K562 (cell line): Measurements from ENCODE around the gene RNH1. TPM values are rescaled to one million over a fixed set of nuclear protein-coding genes. Genes with fewer than 3 reads are reported as not detected.
A peak's percentile ranks its signal among the peaks of the same experiment; 100 is the strongest.

Source experiments
- CXXC5 ChIP-seq: fragments of 250-450 bp; sonication (Bioruptor Pico); IDR thresholded peaks from 2 replicates; pipeline ENCODE4 v1.8.0; 2022; ENCODE audit warnings: inconsistent platforms, mild to moderate bottlenecking, moderate library complexity
- E2F6 ChIP-seq, 2 experiments: IDR thresholded peaks; 2 replicates each; pipeline ENCODE4 v1.6.1; 2011; ENCODE audit warnings: borderline replicate concordance in 1 of 2, control low read depth in 1 of 2, low read depth in 1 of 2, low read length in 1 of 2, mild to moderate bottlenecking in 1 of 2, mixed read lengths in 1 of 2, moderate library complexity in 1 of 2; ENCODE audit not compliant: insufficient read depth in 1 of 2, insufficient read length in 1 of 2, poor library complexity in 1 of 2, severe bottlenecking in 1 of 2; ENCODE audit errors: extremely low read depth in 1 of 2
- ETV5 ChIP-seq: sonication (generic); formaldehyde crosslinking; IDR thresholded peaks from 2 replicates; pipeline ENCODE4 v1.4.0; 2020; ENCODE audit warnings: low read depth, mild to moderate bottlenecking, missing genetic modification reagents
- GMEB1 ChIP-seq: fragments of 250-450 bp; sonication (Bioruptor Pico); IDR thresholded peaks from 2 replicates; pipeline ENCODE4 v1.4.0; 2020; ENCODE audit warnings: mild to moderate bottlenecking
- NFIC ChIP-seq: fragments of 450-650 bp; IDR thresholded peaks from 2 replicates; pipeline ENCODE4 v1.6.1; 2017; ENCODE audit warnings: mild to moderate bottlenecking, inconsistent platforms
- POLR2AphosphoS2 ChIP-seq: IDR thresholded peaks from 2 replicates; pipeline ENCODE4 v1.6.1; 2012; ENCODE audit warnings: low read length, improper control_type of control experiment
- PRDM10 ChIP-seq: fragments of 450-650 bp; IDR thresholded peaks from 2 replicates; pipeline ENCODE4 v1.6.1; 2018; ENCODE audit not compliant: partially characterized antibody
- PREB ChIP-seq: sonication (generic); formaldehyde crosslinking; IDR thresholded peaks from 2 replicates; pipeline ENCODE4 v1.8.1; 2023; ENCODE audit warnings: mild to moderate bottlenecking, missing genetic modification reagents
- RBFOX2 ChIP-seq: fragments of 200-400 bp; formaldehyde crosslinking; IDR thresholded peaks from 2 replicates; pipeline ENCODE4 v1.6.1; 2017; ENCODE audit warnings: low read depth, mild to moderate bottlenecking, low read length, moderate library complexity
- THAP7 ChIP-seq: fragments of 250-450 bp; sonication (Bioruptor Pico); IDR thresholded peaks from 2 replicates; pipeline ENCODE4 v1.5.0; 2021
- ZNF12 ChIP-seq: sonication (generic); formaldehyde crosslinking; IDR thresholded peaks from 2 replicates; pipeline ENCODE4 v1.4.0; 2020; ENCODE audit warnings: mild to moderate bottlenecking, missing genetic modification reagents
- ZNF217 ChIP-seq: sonication (generic); formaldehyde crosslinking; IDR thresholded peaks from 2 replicates; pipeline ENCODE4 v1.8.0; 2022; ENCODE audit warnings: mild to moderate bottlenecking, missing genetic modification reagents
- ZNF274 ChIP-seq: IDR thresholded peaks from 2 replicates; pipeline ENCODE4 v1.6.1; 2011; ENCODE audit warnings: low read depth, mild to moderate bottlenecking, low read length, moderate library complexity, borderline replicate concordance
- polyA plus RNA-seq, 8 experiments: library from polyadenylated mRNA; depleted of rRNA in 4 of 8; stranded (reverse) in 5 of 8; unstranded in 3 of 8; fragments of >200 nt; fragmentation: Nextera tagmentation in 2 of 8; fragmentation: Illumina TruSeq in 1 of 8; extraction: Ambion mirVana in 2 of 8; extraction: Trizol in 1 of 8; gene quantifications; 2 replicates each; pipeline versions ENCODE4 v1.2.1 to v1.2.3, GENCODE V29; 2011 to 2014; ENCODE audit warnings: inconsistent platforms in 1 of 8, missing spikeins in 1 of 8
- total RNA-seq, 7 experiments: library from RNA; depleted of rRNA in 6 of 7; stranded (reverse); fragments of >200 nt in 6 of 7; fragmentation: Illumina TruSeq in 2 of 7; extraction: Trizol in 2 of 7; gene quantifications; 2 replicates each; pipeline versions ENCODE4 v1.2.1 to v1.2.3, GENCODE V29; 2011 to 2021; ENCODE audit warnings: low replicate concordance in 1 of 7
- TF ChIP-seq, protein P1 (sequence below): fragments of 200-800 bp; sonication (Bioruptor generic); IDR thresholded peaks from 2 replicates; pipeline ENCODE4 v1.6.1; 2017; ENCODE audit warnings: missing genetic modification characterization, missing compliant biosample characterization

The RNH1 gene
- total and polyA plus RNA-seq, 9 of the 15 experiments (the other 6 are each of a cell fraction or from before 2014, with no cell fraction given): 2.5 to 160 (median 44.3) TPM

DNA sequence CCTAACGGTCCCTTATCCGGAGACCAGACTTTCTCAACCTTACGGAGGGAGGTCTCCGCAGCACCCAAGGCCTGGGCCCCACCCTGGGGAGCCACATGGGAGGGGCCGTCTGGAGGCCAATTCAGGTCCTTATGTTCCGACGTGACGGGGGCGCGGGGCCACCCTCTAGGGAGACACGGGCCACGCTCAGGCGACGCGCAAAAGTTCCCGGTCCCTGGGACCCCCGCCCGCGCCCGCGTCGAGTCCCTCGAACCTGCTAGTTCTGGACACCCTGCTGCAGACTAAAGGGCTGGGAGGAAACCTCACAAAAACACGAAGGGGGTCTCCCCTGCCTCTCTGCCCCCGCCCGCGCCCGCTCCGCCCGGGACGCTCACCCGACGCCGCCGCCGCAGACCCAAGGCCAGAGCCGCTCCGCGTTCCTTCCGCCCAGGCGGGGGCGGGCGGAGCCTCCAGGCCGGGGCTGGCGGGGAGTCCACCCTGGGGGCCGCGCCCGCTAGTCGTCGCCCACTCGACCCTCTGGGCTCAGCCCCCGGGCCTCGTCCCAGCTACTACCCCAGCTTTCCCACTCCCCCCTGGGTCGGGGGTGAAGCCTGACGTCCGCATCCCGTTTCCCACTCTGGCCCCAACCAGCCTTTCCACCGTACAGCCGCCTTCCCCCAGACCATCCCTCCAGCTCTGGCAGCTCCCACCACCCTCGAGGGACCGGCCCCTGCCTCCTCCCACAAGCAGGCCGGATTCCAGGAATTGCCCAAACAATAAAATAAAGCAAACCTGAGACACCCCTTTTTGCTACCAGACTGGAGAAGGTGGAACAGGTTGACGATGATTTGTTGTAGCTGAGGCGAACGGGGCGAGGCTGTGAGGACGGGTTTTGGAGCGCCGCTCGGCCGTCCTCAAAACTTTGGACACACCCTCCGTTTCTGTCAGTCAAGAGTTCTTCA lies 2.7 kb downstream of the RNH1 start (continued):
- peak; percentile 12; the same call in 1 of the 2 replicates for TF ChIP-seq GMEB1 (CRISPR knock-in tag)
- peak; percentile 35; the same call in 1 of the 2 replicates for TF ChIP-seq NFIC
- TF ChIP-seq PRDM10: peak; percentile 26
- TF ChIP-seq, protein P1, sequence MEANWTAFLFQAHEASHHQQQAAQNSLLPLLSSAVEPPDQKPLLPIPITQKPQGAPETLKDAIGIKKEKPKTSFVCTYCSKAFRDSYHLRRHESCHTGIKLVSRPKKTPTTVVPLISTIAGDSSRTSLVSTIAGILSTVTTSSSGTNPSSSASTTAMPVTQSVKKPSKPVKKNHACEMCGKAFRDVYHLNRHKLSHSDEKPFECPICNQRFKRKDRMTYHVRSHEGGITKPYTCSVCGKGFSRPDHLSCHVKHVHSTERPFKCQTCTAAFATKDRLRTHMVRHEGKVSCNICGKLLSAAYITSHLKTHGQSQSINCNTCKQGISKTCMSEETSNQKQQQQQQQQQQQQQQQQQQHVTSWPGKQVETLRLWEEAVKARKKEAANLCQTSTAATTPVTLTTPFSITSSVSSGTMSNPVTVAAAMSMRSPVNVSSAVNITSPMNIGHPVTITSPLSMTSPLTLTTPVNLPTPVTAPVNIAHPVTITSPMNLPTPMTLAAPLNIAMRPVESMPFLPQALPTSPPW (CRISPR knock-in tag): 0 out of 2 replicates have a peak, but pooled peaks have one; percentile 60
- peak; percentile 83 for TF ChIP-seq RBFOX2
- peak; percentile 53; the same call in 1 of the 2 replicates for TF ChIP-seq ZNF12
- peak; percentile 62 for TF ChIP-seq CXXC5 (CRISPR knock-in tag)
- peak; percentile 44; the same call in 1 of the 2 replicates for TF ChIP-seq ETV5 (CRISPR knock-in tag)
- TF ChIP-seq E2F6 (IDR thresholded peaks at IDR 0.05; ENCODE audit: borderline replicate concordance in 1 of 2, extremely low read depth in 1 of 2, insufficient read depth in 1 of 2, insufficient read length in 1 of 2, low read depth in 1 of 2, low read length in 1 of 2, poor library complexity in 1 of 2, severe bottlenecking in 1 of 2): peak; percentile 23 to 57
- no peak for TF ChIP-seq THAP7 (CRISPR knock-in tag)
- TF ChIP-seq ZNF274: no peak
- TF ChIP-seq PREB (CRISPR knock-in tag): 0 out of 2 replicates have a peak, but pooled peaks have one; percentile 45
- 0 out of 2 replicates have a peak, but pooled peaks have one; percentile 19 for TF ChIP-seq POLR2AphosphoS2
- no peak for TF ChIP-seq ZNF217
